ENCODE data around the gene ANKRD11.

GRCh38 chr16:89458551-89458950 lies 31.8 kb downstream of the ANKRD11 start:
- TF ChIP-seq CTCF (IDR thresholded peaks at IDR 0.05) (no peak), ZFX (IDR thresholded peaks at IDR 0.05; ENCODE audit: borderline replicate concordance) (no peak)

Data from 22Rv1 (cell line).